ENCODE data around the gene TBC1D2.

DNA sequence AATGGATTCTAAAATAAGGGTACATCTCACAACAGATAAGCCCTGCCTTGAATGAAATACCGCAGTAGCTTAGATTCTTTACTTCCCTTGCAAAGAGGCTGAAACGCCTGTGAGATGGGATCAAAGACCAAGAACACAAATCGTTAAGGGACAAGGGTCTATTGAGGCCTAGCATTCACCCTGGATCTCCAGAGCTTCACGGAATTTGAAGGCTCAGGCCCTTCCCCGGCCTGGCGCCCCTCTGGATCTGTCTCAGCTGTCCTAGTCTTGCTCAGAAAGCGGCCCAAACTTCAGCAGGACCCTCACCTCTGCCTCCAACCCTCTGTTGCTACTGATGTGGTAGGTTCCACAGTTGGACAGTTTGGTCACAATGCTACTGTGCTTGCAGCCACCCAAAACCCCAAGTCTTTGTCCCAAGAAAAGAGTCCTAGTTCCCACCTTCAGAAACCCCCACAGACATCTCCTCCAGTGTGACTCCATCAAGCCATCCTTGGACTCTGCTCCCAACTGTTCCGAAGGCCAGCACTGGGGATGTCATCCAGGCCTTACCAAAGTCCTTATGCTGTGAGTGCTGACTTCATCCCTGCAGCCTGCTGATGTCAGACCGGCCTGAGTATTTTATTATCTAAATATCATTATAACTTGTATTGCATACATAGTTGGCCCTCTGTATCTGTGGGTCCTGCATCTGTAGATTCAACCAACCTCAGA, 72.4 kb downstream of the TBC1D2 start:
- TF ChIP-seq SP1 (CRISPR knock-in tag; conservative IDR thresholded peaks at IDR 0.05) (no peak), JUN (CRISPR knock-in tag; IDR thresholded peaks at IDR 0.05) (no peak), TCF7 (CRISPR knock-in tag; IDR thresholded peaks at IDR 0.05; ENCODE audit: low read depth) (no peak), NR3C1 (CRISPR knock-in tag; conservative IDR thresholded peaks at IDR 0.05; ENCODE audit: low read depth) (no peak)
- TF ChIP-seq, protein P1, sequence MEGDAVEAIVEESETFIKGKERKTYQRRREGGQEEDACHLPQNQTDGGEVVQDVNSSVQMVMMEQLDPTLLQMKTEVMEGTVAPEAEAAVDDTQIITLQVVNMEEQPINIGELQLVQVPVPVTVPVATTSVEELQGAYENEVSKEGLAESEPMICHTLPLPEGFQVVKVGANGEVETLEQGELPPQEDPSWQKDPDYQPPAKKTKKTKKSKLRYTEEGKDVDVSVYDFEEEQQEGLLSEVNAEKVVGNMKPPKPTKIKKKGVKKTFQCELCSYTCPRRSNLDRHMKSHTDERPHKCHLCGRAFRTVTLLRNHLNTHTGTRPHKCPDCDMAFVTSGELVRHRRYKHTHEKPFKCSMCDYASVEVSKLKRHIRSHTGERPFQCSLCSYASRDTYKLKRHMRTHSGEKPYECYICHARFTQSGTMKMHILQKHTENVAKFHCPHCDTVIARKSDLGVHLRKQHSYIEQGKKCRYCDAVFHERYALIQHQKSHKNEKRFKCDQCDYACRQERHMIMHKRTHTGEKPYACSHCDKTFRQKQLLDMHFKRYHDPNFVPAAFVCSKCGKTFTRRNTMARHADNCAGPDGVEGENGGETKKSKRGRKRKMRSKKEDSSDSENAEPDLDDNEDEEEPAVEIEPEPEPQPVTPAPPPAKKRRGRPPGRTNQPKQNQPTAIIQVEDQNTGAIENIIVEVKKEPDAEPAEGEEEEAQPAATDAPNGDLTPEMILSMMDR (IDR thresholded peaks at IDR 0.05) = no peak
- TF ChIP-seq, protein P2, sequence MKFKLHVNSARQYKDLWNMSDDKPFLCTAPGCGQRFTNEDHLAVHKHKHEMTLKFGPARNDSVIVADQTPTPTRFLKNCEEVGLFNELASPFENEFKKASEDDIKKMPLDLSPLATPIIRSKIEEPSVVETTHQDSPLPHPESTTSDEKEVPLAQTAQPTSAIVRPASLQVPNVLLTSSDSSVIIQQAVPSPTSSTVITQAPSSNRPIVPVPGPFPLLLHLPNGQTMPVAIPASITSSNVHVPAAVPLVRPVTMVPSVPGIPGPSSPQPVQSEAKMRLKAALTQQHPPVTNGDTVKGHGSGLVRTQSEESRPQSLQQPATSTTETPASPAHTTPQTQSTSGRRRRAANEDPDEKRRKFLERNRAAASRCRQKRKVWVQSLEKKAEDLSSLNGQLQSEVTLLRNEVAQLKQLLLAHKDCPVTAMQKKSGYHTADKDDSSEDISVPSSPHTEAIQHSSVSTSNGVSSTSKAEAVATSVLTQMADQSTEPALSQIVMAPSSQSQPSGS (CRISPR knock-in tag; IDR thresholded peaks at IDR 0.05; ENCODE audit: borderline replicate concordance, low read depth) = no peak
- TF ChIP-seq, protein P3, sequence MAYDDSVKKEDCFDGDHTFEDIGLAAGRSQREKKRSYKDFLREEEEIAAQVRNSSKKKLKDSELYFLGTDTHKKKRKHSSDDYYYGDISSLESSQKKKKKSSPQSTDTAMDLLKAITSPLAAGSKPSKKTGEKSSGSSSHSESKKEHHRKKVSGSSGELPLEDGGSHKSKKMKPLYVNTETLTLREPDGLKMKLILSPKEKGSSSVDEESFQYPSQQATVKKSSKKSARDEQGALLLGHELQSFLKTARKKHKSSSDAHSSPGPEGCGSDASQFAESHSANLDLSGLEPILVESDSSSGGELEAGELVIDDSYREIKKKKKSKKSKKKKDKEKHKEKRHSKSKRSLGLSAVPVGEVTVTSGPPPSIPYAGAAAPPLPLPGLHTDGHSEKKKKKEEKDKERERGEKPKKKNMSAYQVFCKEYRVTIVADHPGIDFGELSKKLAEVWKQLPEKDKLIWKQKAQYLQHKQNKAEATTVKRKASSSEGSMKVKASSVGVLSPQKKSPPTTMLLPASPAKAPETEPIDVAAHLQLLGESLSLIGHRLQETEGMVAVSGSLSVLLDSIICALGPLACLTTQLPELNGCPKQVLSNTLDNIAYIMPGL (CRISPR knock-in tag; IDR thresholded peaks at IDR 0.05) = no peak
- TF ChIP-seq, protein P4, sequence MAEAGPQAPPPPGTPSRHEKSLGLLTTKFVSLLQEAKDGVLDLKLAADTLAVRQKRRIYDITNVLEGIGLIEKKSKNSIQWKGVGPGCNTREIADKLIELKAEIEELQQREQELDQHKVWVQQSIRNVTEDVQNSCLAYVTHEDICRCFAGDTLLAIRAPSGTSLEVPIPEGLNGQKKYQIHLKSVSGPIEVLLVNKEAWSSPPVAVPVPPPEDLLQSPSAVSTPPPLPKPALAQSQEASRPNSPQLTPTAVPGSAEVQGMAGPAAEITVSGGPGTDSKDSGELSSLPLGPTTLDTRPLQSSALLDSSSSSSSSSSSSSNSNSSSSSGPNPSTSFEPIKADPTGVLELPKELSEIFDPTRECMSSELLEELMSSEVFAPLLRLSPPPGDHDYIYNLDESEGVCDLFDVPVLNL (CRISPR knock-in tag; IDR thresholded peaks at IDR 0.05; ENCODE audit: borderline replicate concordance, low read depth) = no peak
- TF ChIP-seq, protein P5, sequence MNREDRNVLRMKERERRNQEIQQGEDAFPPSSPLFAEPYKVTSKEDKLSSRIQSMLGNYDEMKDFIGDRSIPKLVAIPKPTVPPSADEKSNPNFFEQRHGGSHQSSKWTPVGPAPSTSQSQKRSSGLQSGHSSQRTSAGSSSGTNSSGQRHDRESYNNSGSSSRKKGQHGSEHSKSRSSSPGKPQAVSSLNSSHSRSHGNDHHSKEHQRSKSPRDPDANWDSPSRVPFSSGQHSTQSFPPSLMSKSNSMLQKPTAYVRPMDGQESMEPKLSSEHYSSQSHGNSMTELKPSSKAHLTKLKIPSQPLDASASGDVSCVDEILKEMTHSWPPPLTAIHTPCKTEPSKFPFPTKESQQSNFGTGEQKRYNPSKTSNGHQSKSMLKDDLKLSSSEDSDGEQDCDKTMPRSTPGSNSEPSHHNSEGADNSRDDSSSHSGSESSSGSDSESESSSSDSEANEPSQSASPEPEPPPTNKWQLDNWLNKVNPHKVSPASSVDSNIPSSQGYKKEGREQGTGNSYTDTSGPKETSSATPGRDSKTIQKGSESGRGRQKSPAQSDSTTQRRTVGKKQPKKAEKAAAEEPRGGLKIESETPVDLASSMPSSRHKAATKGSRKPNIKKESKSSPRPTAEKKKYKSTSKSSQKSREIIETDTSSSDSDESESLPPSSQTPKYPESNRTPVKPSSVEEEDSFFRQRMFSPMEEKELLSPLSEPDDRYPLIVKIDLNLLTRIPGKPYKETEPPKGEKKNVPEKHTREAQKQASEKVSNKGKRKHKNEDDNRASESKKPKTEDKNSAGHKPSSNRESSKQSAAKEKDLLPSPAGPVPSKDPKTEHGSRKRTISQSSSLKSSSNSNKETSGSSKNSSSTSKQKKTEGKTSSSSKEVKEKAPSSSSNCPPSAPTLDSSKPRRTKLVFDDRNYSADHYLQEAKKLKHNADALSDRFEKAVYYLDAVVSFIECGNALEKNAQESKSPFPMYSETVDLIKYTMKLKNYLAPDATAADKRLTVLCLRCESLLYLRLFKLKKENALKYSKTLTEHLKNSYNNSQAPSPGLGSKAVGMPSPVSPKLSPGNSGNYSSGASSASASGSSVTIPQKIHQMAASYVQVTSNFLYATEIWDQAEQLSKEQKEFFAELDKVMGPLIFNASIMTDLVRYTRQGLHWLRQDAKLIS (CRISPR knock-in tag; IDR thresholded peaks at IDR 0.05; ENCODE audit: borderline replicate concordance) = no peak
- TF ChIP-seq, protein P6, sequence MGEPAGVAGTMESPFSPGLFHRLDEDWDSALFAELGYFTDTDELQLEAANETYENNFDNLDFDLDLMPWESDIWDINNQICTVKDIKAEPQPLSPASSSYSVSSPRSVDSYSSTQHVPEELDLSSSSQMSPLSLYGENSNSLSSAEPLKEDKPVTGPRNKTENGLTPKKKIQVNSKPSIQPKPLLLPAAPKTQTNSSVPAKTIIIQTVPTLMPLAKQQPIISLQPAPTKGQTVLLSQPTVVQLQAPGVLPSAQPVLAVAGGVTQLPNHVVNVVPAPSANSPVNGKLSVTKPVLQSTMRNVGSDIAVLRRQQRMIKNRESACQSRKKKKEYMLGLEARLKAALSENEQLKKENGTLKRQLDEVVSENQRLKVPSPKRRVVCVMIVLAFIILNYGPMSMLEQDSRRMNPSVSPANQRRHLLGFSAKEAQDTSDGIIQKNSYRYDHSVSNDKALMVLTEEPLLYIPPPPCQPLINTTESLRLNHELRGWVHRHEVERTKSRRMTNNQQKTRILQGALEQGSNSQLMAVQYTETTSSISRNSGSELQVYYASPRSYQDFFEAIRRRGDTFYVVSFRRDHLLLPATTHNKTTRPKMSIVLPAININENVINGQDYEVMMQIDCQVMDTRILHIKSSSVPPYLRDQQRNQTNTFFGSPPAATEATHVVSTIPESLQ (CRISPR knock-in tag; IDR thresholded peaks at IDR 0.05) = no peak
- TF ChIP-seq, protein P7, sequence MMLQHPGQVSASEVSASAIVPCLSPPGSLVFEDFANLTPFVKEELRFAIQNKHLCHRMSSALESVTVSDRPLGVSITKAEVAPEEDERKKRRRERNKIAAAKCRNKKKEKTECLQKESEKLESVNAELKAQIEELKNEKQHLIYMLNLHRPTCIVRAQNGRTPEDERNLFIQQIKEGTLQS (CRISPR knock-in tag; conservative IDR thresholded peaks at IDR 0.05) = no peak

All from WTC11 (cell line).